RWPE2 (cell line): ENCODE results near the gene CHRNB1.

Experiments used
- ATAC-seq: fragments of 200-7000 bp; cut with Tn5 transposase; 3 replicates; pipeline ENCODE4 v1.9.1; 2021; ENCODE audit warnings: low read depth
- DNase-seq: peaks from one replicate; pipeline ENCODE4 v3.0.0-alpha.2; 2020; ENCODE audit warnings: low spot score
- H3K27ac ChIP-seq: fragments of 450-650 bp; 2 replicates; pipeline ENCODE4 v1.5.1; 2017; ENCODE audit warnings: mild to moderate bottlenecking; ENCODE audit not compliant: poor library complexity, severe bottlenecking
- H3K27me3 ChIP-seq: fragments of 250-450 bp; sonication (Bioruptor Pico); 2 replicates; pipeline ENCODE4 v1.5.1; 2021; ENCODE audit warnings: mild to moderate bottlenecking, moderate library complexity; ENCODE audit not compliant: insufficient read depth, poor library complexity, severe bottlenecking
- H3K36me3 ChIP-seq: fragments of 250-450 bp; sonication (Bioruptor Pico); 2 replicates; pipeline ENCODE4 v1.5.1; 2020; ENCODE audit warnings: low read depth, mild to moderate bottlenecking, moderate library complexity
- H3K4me1 ChIP-seq: fragments of 250-450 bp; sonication (Bioruptor Pico); 2 replicates; pipeline ENCODE4 v1.5.1; 2021; ENCODE audit warnings: mild to moderate bottlenecking, moderate library complexity; ENCODE audit not compliant: insufficient read depth, poor library complexity, severe bottlenecking
- H3K4me3 ChIP-seq: fragments of 250-450 bp; sonication (Bioruptor Pico); 2 replicates; pipeline ENCODE4 v1.5.1; 2021; ENCODE audit warnings: mild to moderate bottlenecking, moderate library complexity; ENCODE audit not compliant: severe bottlenecking
- H3K9me3 ChIP-seq: fragments of 250-450 bp; sonication (Bioruptor Pico); 2 replicates; pipeline ENCODE4 v1.5.1; 2021; ENCODE audit warnings: mild to moderate bottlenecking, moderate library complexity; ENCODE audit not compliant: severe bottlenecking
- TF ChIP-seq, protein P1 (sequence below): fragments of 450-650 bp; IDR thresholded peaks from one replicate; pipeline ENCODE4 v1.5.1; 2017; ENCODE audit warnings: mild to moderate bottlenecking, moderate library complexity; ENCODE audit not compliant: poor library complexity, severe bottlenecking

The CHRNB1 gene

GRCh38 chr17:7502987-7503386, 58.1 kb downstream of the CHRNB1 start:
- TF ChIP-seq, protein P1, sequence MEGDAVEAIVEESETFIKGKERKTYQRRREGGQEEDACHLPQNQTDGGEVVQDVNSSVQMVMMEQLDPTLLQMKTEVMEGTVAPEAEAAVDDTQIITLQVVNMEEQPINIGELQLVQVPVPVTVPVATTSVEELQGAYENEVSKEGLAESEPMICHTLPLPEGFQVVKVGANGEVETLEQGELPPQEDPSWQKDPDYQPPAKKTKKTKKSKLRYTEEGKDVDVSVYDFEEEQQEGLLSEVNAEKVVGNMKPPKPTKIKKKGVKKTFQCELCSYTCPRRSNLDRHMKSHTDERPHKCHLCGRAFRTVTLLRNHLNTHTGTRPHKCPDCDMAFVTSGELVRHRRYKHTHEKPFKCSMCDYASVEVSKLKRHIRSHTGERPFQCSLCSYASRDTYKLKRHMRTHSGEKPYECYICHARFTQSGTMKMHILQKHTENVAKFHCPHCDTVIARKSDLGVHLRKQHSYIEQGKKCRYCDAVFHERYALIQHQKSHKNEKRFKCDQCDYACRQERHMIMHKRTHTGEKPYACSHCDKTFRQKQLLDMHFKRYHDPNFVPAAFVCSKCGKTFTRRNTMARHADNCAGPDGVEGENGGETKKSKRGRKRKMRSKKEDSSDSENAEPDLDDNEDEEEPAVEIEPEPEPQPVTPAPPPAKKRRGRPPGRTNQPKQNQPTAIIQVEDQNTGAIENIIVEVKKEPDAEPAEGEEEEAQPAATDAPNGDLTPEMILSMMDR = no peak
- no peak overlapping the region for H3K27ac ChIP-seq
- no peak for ATAC-seq
- H3K27me3 ChIP-seq = no peaks in the 10 kb centered on the region
- no peaks in the 10 kb centered on the region for H3K9me3 ChIP-seq
- no peaks in the 10 kb centered on the region for H3K4me1 ChIP-seq
- H3K4me3 ChIP-seq = no peak overlapping the region
- H3K36me3 ChIP-seq = peaks cover 94% of the 10 kb centered on the region
- no peak for DNase-seq

DNA sequence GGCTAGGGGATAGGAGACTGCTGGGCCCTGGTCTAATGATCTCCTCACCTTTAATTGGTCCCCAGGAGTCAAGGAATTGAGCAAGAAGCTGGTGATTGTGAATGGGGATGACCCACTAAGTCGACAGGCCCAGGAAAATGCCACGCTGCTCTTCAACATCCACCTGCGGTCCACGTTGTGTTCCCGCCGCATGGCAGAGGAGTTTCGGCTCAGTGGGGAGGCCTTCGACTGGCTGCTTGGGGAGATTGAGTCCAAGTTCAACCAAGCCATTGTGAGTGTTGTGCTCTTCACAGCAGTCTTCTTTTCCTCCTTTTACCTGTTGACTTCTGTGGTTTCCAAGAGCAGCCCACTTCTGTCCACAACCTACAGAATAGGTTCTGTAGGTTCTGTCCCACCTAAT, 58.7 kb downstream of the CHRNB1 start:
- Histone ChIP-seq H3K4me1 (no peaks in the 10 kb centered on the region), H3K27ac (no peak overlapping the region), H3K4me3 (no peak overlapping the region), H3K27me3 (no peaks in the 10 kb centered on the region), H3K9me3 (no peaks in the 10 kb centered on the region), H3K36me3 (peaks cover 94% of the 10 kb centered on the region)
- no peak for DNase-seq
- TF ChIP-seq, protein P1 = no peak
- no peak for ATAC-seq
